HG02870 (cell line): ENCODE measurements around the gene NBL1.

Experiments
- ATAC-seq: cut with Tn5 transposase; IDR thresholded peaks from one replicate; pipeline ENCODE4 v1.9.1; 2021; ENCODE audit warnings: mild to moderate bottlenecking, moderate library complexity; ENCODE audit not compliant: unreplicated experiment

Gene NBL1

GRCh38 chr1:19645411-19646251 is 1.5 kb downstream of the NBL1 start:
- no peak for ATAC-seq

- ATAC-seq, result no peak
Observed at GRCh38 chr1:19646377-19647319, 2.5 kb downstream of the NBL1 start.

- no peak for ATAC-seq
Observed at GRCh38 chr1:19647643-19648042, 3.5 kb downstream of the NBL1 start.

- no peak for ATAC-seq
Observed at GRCh38 chr1:19648239-19648638, 4.1 kb downstream of the NBL1 start.

- no peak for ATAC-seq
Observed at GRCh38 chr1:19648689-19649088, 4.6 kb downstream of the NBL1 start.

- no peak for ATAC-seq
Observed at GRCh38 chr1:19650416-19651140, 6.5 kb downstream of the NBL1 start.

GRCh38 chr1:19651141-19651737 is 7.1 kb downstream of the NBL1 start:
- ATAC-seq, result no peak

- no peak for ATAC-seq
Observed at GRCh38 chr1:19654386-19654785, 10.3 kb downstream of the NBL1 start.

- ATAC-seq, result no peak
Observed at GRCh38 chr1:19654886-19655717, 11.0 kb downstream of the NBL1 start.

GRCh38 chr1:19655718-19656080 is 11.6 kb downstream of the NBL1 start:
- no peak for ATAC-seq

- ATAC-seq, result no peak
Observed at GRCh38 chr1:19656134-19656779, 12.1 kb downstream of the NBL1 start.

- ATAC-seq, result no peak
Observed at GRCh38 chr1:19656780-19657466, 12.8 kb downstream of the NBL1 start.

GRCh38 chr1:19657511-19657910 is 13.4 kb downstream of the NBL1 start:
- no peak for ATAC-seq

GRCh38 chr1:19658186-19658585 is 14.1 kb downstream of the NBL1 start:
- ATAC-seq, result no peak

GRCh38 chr1:19661721-19662228 is 17.7 kb downstream of the NBL1 start:
- ATAC-seq, result no peak

- ATAC-seq, result no peak
Observed at GRCh38 chr1:19662313-19662712, 18.2 kb downstream of the NBL1 start.

GRCh38 chr1:19664453-19665185 is 20.5 kb downstream of the NBL1 start, which contains the start of gene HTR6:
TSS of gene HTR6 (plus strand) at chr1:19664875. CDS start at chr1:19665754, 879 bp downstream.
- no peak for ATAC-seq

- ATAC-seq, result no peak
Observed at GRCh38 chr1:19665186-19665495, 21.0 kb downstream of the NBL1 start.
